Measurements from ENCODE around the gene FGF18. TPM values are rescaled to one million over a fixed set of nuclear protein-coding genes. Genes with fewer than 3 reads are reported as not detected.
"Not testable (repeated sequence)": the region's sequence is repeated elsewhere in the genome, so short reads cannot be mapped to it uniquely, and the experiment has no call there.

FGF18 gene
- total RNA-seq, 2 donors from 2014 or later, result 0.19 to 0.21 TPM

- Mint-ChIP-seq H3K36me3 (ENCODE audit: low read depth) (peaks cover 80% of the 10 kb centered on the region), H3K9me3 (no peaks in the 10 kb centered on the region), H3K4me1 (peaks cover 12% of the 10 kb centered on the region), H3K27ac (no peak overlapping the region), H3K4me3 (no peak overlapping the region), H3K27me3 (no peaks in the 10 kb centered on the region)
- ATAC-seq (replicated peaks), result no peak
Measured at GRCh38 chr5:171412186-171412585, 7.3 kb upstream of the FGF18 start.

- H3K27me3 Mint-ChIP-seq, result no peaks in the 10 kb centered on the region
- no peak overlapping the region for H3K4me3 Mint-ChIP-seq
- no peak overlapping the region for H3K27ac Mint-ChIP-seq
- ATAC-seq (replicated peaks), result no peak
- H3K9me3 Mint-ChIP-seq, result no peaks in the 10 kb centered on the region
- H3K36me3 Mint-ChIP-seq (ENCODE audit: low read depth), result peaks cover 69% of the 10 kb centered on the region
- H3K4me1 Mint-ChIP-seq, result peaks cover 2% of the 10 kb centered on the region
Measured at GRCh38 chr5:171413153-171413910, 6.1 kb upstream of the FGF18 start.

- ATAC-seq (replicated peaks); H3K9me3 Mint-ChIP-seq; H3K27me3 Mint-ChIP-seq; H3K27ac Mint-ChIP-seq; H3K4me1 Mint-ChIP-seq; H3K4me3 Mint-ChIP-seq: not testable (repeated sequence)
- peaks cover 62% of the 10 kb centered on the region for H3K36me3 Mint-ChIP-seq (ENCODE audit: low read depth)
Measured at GRCh38 chr5:171413993-171414392, 5.5 kb upstream of the FGF18 start.

- H3K36me3 Mint-ChIP-seq (ENCODE audit: low read depth), result peaks cover 50% of the 10 kb centered on the region
- H3K27ac Mint-ChIP-seq, result no peak overlapping the region
- peaks cover 5% of the 10 kb centered on the region for H3K4me1 Mint-ChIP-seq
- H3K9me3 Mint-ChIP-seq, result no peaks in the 10 kb centered on the region
- ATAC-seq (replicated peaks), result no peak
- no peaks in the 10 kb centered on the region for H3K27me3 Mint-ChIP-seq
- no peak overlapping the region for H3K4me3 Mint-ChIP-seq
Measured at GRCh38 chr5:171415115-171415730, 4.2 kb upstream of the FGF18 start.

- H3K27me3 Mint-ChIP-seq, result peaks cover 4% of the 10 kb centered on the region
- ATAC-seq (replicated peaks), result no peak
- no peaks in the 10 kb centered on the region for H3K9me3 Mint-ChIP-seq
- H3K4me3 Mint-ChIP-seq, result no peak overlapping the region
- H3K36me3 Mint-ChIP-seq (ENCODE audit: low read depth), result peaks cover 38% of the 10 kb centered on the region
- H3K27ac Mint-ChIP-seq, result no peak overlapping the region
- H3K4me1 Mint-ChIP-seq, result peaks cover 5% of the 10 kb centered on the region
Measured at GRCh38 chr5:171416160-171417049, 3.0 kb upstream of the FGF18 start.

- H3K36me3 Mint-ChIP-seq (ENCODE audit: low read depth), result peaks cover 18% of the 10 kb centered on the region
- peak overlapping the region; percentile 77 for H3K4me3 Mint-ChIP-seq
- ATAC-seq (replicated peaks), result peak; percentile 76
- no peak overlapping the region for H3K27ac Mint-ChIP-seq
- no peaks in the 10 kb centered on the region for H3K9me3 Mint-ChIP-seq
- peaks cover 5% of the 10 kb centered on the region for H3K4me1 Mint-ChIP-seq
- H3K27me3 Mint-ChIP-seq, result peaks cover 4% of the 10 kb centered on the region
Measured at GRCh38 chr5:171418316-171418981, 998 bp upstream of the FGF18 start.

GRCh38 chr5:171419688-171420430, 412 bp downstream of the FGF18 start:
- peak; percentile 22 for ATAC-seq (replicated peaks)
- H3K27me3 Mint-ChIP-seq, result peaks cover 4% of the 10 kb centered on the region
- peaks cover 3% of the 10 kb centered on the region for H3K36me3 Mint-ChIP-seq (ENCODE audit: low read depth)
- H3K4me1 Mint-ChIP-seq, result peaks cover 5% of the 10 kb centered on the region
- no peak overlapping the region for H3K27ac Mint-ChIP-seq
- no peaks in the 10 kb centered on the region for H3K9me3 Mint-ChIP-seq
- H3K4me3 Mint-ChIP-seq, result peak overlapping the region; percentile 37

- H3K27ac Mint-ChIP-seq, result no peak overlapping the region
- H3K27me3 Mint-ChIP-seq, result peaks cover 4% of the 10 kb centered on the region
- H3K9me3 Mint-ChIP-seq, result no peaks in the 10 kb centered on the region
- H3K4me3 Mint-ChIP-seq, result peak overlapping the region; percentile 37
- peaks cover 5% of the 10 kb centered on the region for H3K4me1 Mint-ChIP-seq
- no peaks in the 10 kb centered on the region for H3K36me3 Mint-ChIP-seq (ENCODE audit: low read depth)
- no peak for ATAC-seq (replicated peaks)
Measured at GRCh38 chr5:171420431-171421241, 1.2 kb downstream of the FGF18 start.

- no peaks in the 10 kb centered on the region for H3K36me3 Mint-ChIP-seq (ENCODE audit: low read depth)
- H3K9me3 Mint-ChIP-seq, result no peaks in the 10 kb centered on the region
- no peak for ATAC-seq (replicated peaks)
- H3K4me3 Mint-ChIP-seq, result no peak overlapping the region
- peaks cover 4% of the 10 kb centered on the region for H3K27me3 Mint-ChIP-seq
- H3K4me1 Mint-ChIP-seq, result peaks cover 5% of the 10 kb centered on the region
- H3K27ac Mint-ChIP-seq, result no peak overlapping the region
Measured at GRCh38 chr5:171421331-171422262, 2.1 kb downstream of the FGF18 start.

- H3K36me3 Mint-ChIP-seq (ENCODE audit: low read depth), result no peaks in the 10 kb centered on the region
- peaks cover 5% of the 10 kb centered on the region for H3K4me1 Mint-ChIP-seq
- no peak overlapping the region for H3K27ac Mint-ChIP-seq
- no peak for ATAC-seq (replicated peaks)
- peaks cover 4% of the 10 kb centered on the region for H3K27me3 Mint-ChIP-seq
- H3K4me3 Mint-ChIP-seq, result no peak overlapping the region
- no peaks in the 10 kb centered on the region for H3K9me3 Mint-ChIP-seq
Measured at GRCh38 chr5:171422495-171422894, 3.0 kb downstream of the FGF18 start.

- ATAC-seq (replicated peaks), result no peak
- Mint-ChIP-seq H3K9me3 (no peaks in the 10 kb centered on the region), H3K4me3 (no peak overlapping the region), H3K36me3 (ENCODE audit: low read depth) (no peaks in the 10 kb centered on the region), H3K4me1 (peaks cover 5% of the 10 kb centered on the region), H3K27ac (no peak overlapping the region), H3K27me3 (peaks cover 4% of the 10 kb centered on the region)
Measured at GRCh38 chr5:171422902-171423663, 3.6 kb downstream of the FGF18 start.

GRCh38 chr5:171424726-171425125, 5.3 kb downstream of the FGF18 start:
- no peak overlapping the region for H3K4me3 Mint-ChIP-seq
- H3K4me1 Mint-ChIP-seq, result no peaks in the 10 kb centered on the region
- H3K27ac Mint-ChIP-seq, result no peak overlapping the region
- H3K9me3 Mint-ChIP-seq, result no peaks in the 10 kb centered on the region
- peaks cover 4% of the 10 kb centered on the region for H3K27me3 Mint-ChIP-seq
- no peak for ATAC-seq (replicated peaks)
- H3K36me3 Mint-ChIP-seq (ENCODE audit: low read depth), result no peaks in the 10 kb centered on the region
